ENCODE data around the gene TUBB2A. TPM values are rescaled to one million over a fixed set of nuclear protein-coding genes. Genes with fewer than 3 reads are reported as not detected.

Gene TUBB2A
- total RNA-seq, 1 donor from 2014 or later: 223 TPM

DNA sequence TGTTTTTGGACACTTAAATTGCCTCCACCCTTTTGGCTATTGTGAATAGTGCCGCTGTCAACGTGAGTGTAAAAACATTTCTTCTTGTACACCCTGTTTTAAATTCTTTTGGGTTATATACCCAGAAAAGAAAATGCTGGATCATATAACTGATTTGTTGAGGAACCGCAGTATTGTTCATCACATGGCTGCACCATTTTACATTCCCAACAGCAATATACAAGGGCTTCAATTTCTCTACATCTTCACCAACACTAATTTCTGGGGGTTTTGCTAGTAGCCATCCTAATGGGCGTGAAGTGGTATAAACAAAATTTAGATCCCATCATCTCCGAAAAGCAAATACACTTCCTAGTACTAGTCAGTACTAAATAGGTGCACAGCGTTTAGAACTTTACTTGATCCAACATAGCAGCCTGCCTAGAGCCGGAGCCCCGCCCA is 39.4 kb downstream of the TUBB2A start:
- Mint-ChIP-seq H3K4me3 (ENCODE audit: unreplicated experiment) (peak overlapping the region; percentile 72), H3K27ac (ENCODE audit: unreplicated experiment) (peak overlapping the region; percentile 86), H3K27me3 (ENCODE audit: low read depth) (no peaks in the 10 kb centered on the region), H3K36me3 (ENCODE audit: low read depth) (peaks cover 4% of the 10 kb centered on the region), H3K4me1 (ENCODE audit: low read depth) (peaks cover 16% of the 10 kb centered on the region), H3K9me3 (ENCODE audit: low read depth) (no peaks in the 10 kb centered on the region)
- no peak for DNase-seq (ENCODE audit: low spot score)
- TF ChIP-seq, protein P1, sequence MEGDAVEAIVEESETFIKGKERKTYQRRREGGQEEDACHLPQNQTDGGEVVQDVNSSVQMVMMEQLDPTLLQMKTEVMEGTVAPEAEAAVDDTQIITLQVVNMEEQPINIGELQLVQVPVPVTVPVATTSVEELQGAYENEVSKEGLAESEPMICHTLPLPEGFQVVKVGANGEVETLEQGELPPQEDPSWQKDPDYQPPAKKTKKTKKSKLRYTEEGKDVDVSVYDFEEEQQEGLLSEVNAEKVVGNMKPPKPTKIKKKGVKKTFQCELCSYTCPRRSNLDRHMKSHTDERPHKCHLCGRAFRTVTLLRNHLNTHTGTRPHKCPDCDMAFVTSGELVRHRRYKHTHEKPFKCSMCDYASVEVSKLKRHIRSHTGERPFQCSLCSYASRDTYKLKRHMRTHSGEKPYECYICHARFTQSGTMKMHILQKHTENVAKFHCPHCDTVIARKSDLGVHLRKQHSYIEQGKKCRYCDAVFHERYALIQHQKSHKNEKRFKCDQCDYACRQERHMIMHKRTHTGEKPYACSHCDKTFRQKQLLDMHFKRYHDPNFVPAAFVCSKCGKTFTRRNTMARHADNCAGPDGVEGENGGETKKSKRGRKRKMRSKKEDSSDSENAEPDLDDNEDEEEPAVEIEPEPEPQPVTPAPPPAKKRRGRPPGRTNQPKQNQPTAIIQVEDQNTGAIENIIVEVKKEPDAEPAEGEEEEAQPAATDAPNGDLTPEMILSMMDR (IDR thresholded peaks at IDR 0.05): no peak

DNA sequence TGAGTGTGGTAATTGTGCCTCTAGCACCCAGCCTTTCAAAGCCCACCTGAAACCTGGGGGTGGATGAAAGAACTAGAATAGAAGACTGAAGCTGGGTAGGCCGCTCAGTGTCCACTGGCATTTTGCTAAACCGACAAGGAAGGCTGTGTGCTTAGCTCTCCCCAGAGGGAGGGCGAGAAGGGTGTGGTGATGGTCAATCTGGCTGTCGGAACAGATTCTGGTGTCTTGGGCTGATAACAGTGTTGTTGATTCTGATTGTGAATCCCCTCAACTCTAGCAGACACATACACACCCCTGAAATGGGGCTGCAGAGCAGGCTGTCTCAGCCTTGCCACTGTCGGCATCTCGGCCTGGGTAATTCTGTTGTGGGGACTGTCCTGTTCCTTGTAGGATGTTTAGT is 43.0 kb downstream of the TUBB2A start:
- Mint-ChIP-seq H3K36me3 (ENCODE audit: low read depth) (peaks cover 17% of the 10 kb centered on the region), H3K27ac (ENCODE audit: unreplicated experiment) (no peak overlapping the region), H3K4me1 (ENCODE audit: low read depth) (peaks cover 13% of the 10 kb centered on the region)

DNA sequence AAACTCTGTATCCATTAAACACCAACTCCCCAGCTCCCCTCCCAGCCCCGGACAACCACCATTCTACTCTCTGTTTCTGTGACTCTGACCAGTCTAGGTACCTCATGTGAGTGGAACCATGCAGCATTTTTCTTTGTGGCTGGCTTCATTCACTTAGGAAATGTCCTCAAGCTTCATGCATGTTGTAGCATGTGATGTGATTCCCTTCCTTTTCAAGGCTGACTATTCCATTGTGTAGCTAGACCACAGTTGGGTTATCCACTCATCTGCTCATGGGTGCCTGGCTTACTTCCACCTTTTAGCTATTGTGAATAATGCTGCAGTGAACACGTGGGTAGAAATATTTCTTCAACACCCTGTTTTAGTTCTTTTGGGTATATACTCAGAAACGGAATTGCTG is 47.6 kb downstream of the TUBB2A start:
- Mint-ChIP-seq H3K4me3 (ENCODE audit: unreplicated experiment) (no peak overlapping the region), H3K27ac (ENCODE audit: unreplicated experiment) (no peak overlapping the region), H3K9me3 (ENCODE audit: low read depth) (no peaks in the 10 kb centered on the region), H3K4me1 (ENCODE audit: low read depth) (no peaks in the 10 kb centered on the region), H3K27me3 (ENCODE audit: low read depth) (no peaks in the 10 kb centered on the region), H3K36me3 (ENCODE audit: low read depth) (peaks cover 38% of the 10 kb centered on the region)
- TF ChIP-seq, protein P1 (IDR thresholded peaks at IDR 0.05): no peak
- DNase-seq (ENCODE audit: low spot score): no peak

More for the DNA sequence above, 43.0 kb downstream of the TUBB2A start:
- H3K27me3 Mint-ChIP-seq (ENCODE audit: low read depth): no peaks in the 10 kb centered on the region
- DNase-seq (ENCODE audit: low spot score): no peak
- TF ChIP-seq, protein P1 (IDR thresholded peaks at IDR 0.05): no peak
- H3K9me3 Mint-ChIP-seq (ENCODE audit: low read depth): no peaks in the 10 kb centered on the region
- H3K4me3 Mint-ChIP-seq (ENCODE audit: unreplicated experiment): no peak overlapping the region

DNA sequence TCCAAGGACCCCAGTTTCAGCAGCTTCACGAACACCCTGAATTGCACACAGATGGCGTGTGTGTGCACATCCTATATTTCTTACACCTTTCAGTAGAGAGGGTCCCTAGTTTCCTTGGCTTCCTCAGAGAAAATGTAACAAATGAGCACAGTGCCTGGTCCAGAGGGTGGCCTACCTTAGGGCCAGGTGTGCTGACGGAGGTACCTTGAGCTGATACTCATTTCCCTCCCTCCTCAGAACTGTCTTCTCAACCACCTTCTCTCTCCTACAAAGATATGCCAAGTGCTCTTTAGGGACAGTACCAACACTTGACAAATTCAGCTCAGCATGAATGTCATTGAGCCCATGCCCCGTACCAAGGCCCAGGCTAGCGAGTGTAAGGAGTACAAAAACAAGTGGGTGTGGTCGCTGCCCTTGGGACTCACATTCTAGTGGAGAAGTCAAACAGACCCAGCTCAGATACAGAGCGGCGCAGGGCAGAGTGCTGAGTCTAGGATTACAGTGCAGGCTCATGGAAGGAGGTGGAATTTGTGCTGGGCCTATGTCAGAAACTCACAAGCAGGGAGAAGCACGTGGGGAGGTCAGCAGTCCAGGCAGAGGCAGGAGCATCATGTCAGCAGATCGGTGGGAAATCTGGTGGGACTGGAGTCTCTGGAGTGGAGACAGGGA is 48.5 kb downstream of the TUBB2A start:
- no peak for DNase-seq (ENCODE audit: low spot score)
- Mint-ChIP-seq H3K27me3 (ENCODE audit: low read depth) (no peaks in the 10 kb centered on the region), H3K9me3 (ENCODE audit: low read depth) (no peaks in the 10 kb centered on the region), H3K27ac (ENCODE audit: unreplicated experiment) (no peak overlapping the region), H3K4me1 (ENCODE audit: low read depth) (no peaks in the 10 kb centered on the region), H3K36me3 (ENCODE audit: low read depth) (peaks cover 42% of the 10 kb centered on the region), H3K4me3 (ENCODE audit: unreplicated experiment) (no peak overlapping the region)
- TF ChIP-seq, protein P1 (IDR thresholded peaks at IDR 0.05): no peak

Other genes starting within 250 kb of the TUBB2A start
- gene SERPINB6, start 186.0 kb downstream of the TUBB2A start, total RNA-seq: 74.0 to 98.0 TPM (median 97.3 TPM) in 3 replicates
- gene NQO2, start 157.7 kb downstream of the TUBB2A start, total RNA-seq: 34.4 to 40.7 TPM (median 35.1 TPM) in 3 replicates
- gene RIPK1, start 89.0 kb downstream of the TUBB2A start, total RNA-seq: 24.9 to 26.2 TPM (median 25.2 TPM) in 3 replicates
- 22.1 to 26.2 TPM (median 22.3 TPM) in 3 replicates for gene BPHL, start 38.8 kb downstream of the TUBB2A start, total RNA-seq
- 109 to 119 TPM (median 117 TPM) in 3 replicates for gene TUBB2B, start 70.1 kb upstream of the TUBB2A start, total RNA-seq
- 16.2 to 24.7 TPM (median 17.2 TPM) in 3 replicates for gene PSMG4, start 101.4 kb upstream of the TUBB2A start, total RNA-seq